Measurements from ENCODE around the gene LEKR1.

Gene LEKR1

GRCh38 chr3:156787926-156788663 lies 38.1 kb upstream of the LEKR1 start:
- H3K4me3 ChIP-seq (ENCODE audit: low read length): no peak overlapping the region
- DNase-seq (ENCODE audit: low read depth): peak; percentile 93
- TF ChIP-seq CTCF (conservative IDR thresholded peaks at IDR 0.05; ENCODE audit: low read length): 0 out of 2 replicates have a peak, but pooled peaks have one; percentile 25

GRCh38 chr3:156788846-156789245 lies 37.3 kb upstream of the LEKR1 start:
- TF ChIP-seq CTCF (conservative IDR thresholded peaks at IDR 0.05; ENCODE audit: low read length): no peak
- no peak overlapping the region for H3K4me3 ChIP-seq (ENCODE audit: low read length)
- DNase-seq (ENCODE audit: low read depth): no peak

GRCh38 chr3:156790156-156790555 lies 36.0 kb upstream of the LEKR1 start:
- DNase-seq (ENCODE audit: low read depth): peak; percentile 86
- TF ChIP-seq CTCF (conservative IDR thresholded peaks at IDR 0.05; ENCODE audit: low read length): no peak
- H3K4me3 ChIP-seq (ENCODE audit: low read length): no peak overlapping the region

- H3K4me3 ChIP-seq (ENCODE audit: low read length): no peak overlapping the region
- no peak for TF ChIP-seq CTCF (conservative IDR thresholded peaks at IDR 0.05; ENCODE audit: low read length)
- DNase-seq (ENCODE audit: low read depth): peak; percentile 48
Measured at GRCh38 chr3:156792114-156792513, 34.0 kb upstream of the LEKR1 start.

GRCh38 chr3:156792536-156792935 lies 33.6 kb upstream of the LEKR1 start:
- peak; percentile 34 for DNase-seq (ENCODE audit: low read depth)
- TF ChIP-seq CTCF (conservative IDR thresholded peaks at IDR 0.05; ENCODE audit: low read length): no peak
- H3K4me3 ChIP-seq (ENCODE audit: low read length): no peak overlapping the region

GRCh38 chr3:156792945-156793344 lies 33.2 kb upstream of the LEKR1 start:
- TF ChIP-seq CTCF (conservative IDR thresholded peaks at IDR 0.05; ENCODE audit: low read length): no peak
- no peak overlapping the region for H3K4me3 ChIP-seq (ENCODE audit: low read length)
- DNase-seq (ENCODE audit: low read depth): peak; percentile 40

- no peak for DNase-seq (ENCODE audit: low read depth)
- no peak for TF ChIP-seq CTCF (conservative IDR thresholded peaks at IDR 0.05; ENCODE audit: low read length)
- no peak overlapping the region for H3K4me3 ChIP-seq (ENCODE audit: low read length)
Measured at GRCh38 chr3:156793400-156793799, 32.8 kb upstream of the LEKR1 start.
